Endothelial cell (in vitro differentiated cells): ENCODE results near the gene EXOC3L1. TPM values are rescaled to one million over a fixed set of nuclear protein-coding genes. Genes with fewer than 3 reads are reported as not detected.
A peak's percentile ranks its signal among the peaks of the same experiment; 100 is the strongest.

Experiments
- DNase-seq: peaks from one replicate; pipeline ENCODE4 v3.0.0; 2021; ENCODE audit warnings: low spot score
- H3K27ac Mint-ChIP-seq: one replicate; pipeline ENCODE4 v1.8.0; 2021; ENCODE audit warnings: mixed read lengths, inconsistent platforms; ENCODE audit not compliant: unreplicated experiment
- H3K27me3 Mint-ChIP-seq: one replicate; pipeline ENCODE4 v1.8.0; 2021; ENCODE audit warnings: mild to moderate bottlenecking, moderate library complexity, mixed read lengths, inconsistent platforms; ENCODE audit not compliant: unreplicated experiment
- H3K36me3 Mint-ChIP-seq: one replicate; pipeline ENCODE4 v1.8.0; 2021; ENCODE audit warnings: mild to moderate bottlenecking, low read depth, mixed read lengths, inconsistent platforms; ENCODE audit not compliant: unreplicated experiment
- H3K4me1 Mint-ChIP-seq: one replicate; pipeline ENCODE4 v1.8.0; 2021; ENCODE audit warnings: mild to moderate bottlenecking, mixed read lengths, inconsistent platforms; ENCODE audit not compliant: unreplicated experiment
- H3K4me3 Mint-ChIP-seq: one replicate; pipeline ENCODE4 v1.8.0; 2021; ENCODE audit warnings: mild to moderate bottlenecking, mixed read lengths, inconsistent platforms; ENCODE audit not compliant: unreplicated experiment
- H3K9me3 Mint-ChIP-seq: one replicate; pipeline ENCODE4 v1.8.0; 2021; ENCODE audit warnings: mixed read lengths, inconsistent platforms; ENCODE audit not compliant: unreplicated experiment
- CTCF ChIP-seq: fragments of 200-600 bp; sonication (generic); IDR thresholded peaks from one replicate; pipeline ENCODE4 v1.5.0; 2021; ENCODE audit warnings: antibody characterized with exemption; ENCODE audit not compliant: unreplicated experiment
- total RNA-seq: library from RNA; stranded (reverse); fragmentation: NEBNext Ultra II Directional; extraction: Animal tissue kit (Norgen Biotek cat#: 25700); gene quantifications from one replicate; pipeline ENCODE4 v1.2.1, GENCODE V29; 2021; ENCODE audit not compliant: unreplicated experiment

The EXOC3L1 gene
- total RNA-seq, 1 donor from 2014 or later: 150 TPM

DNA sequence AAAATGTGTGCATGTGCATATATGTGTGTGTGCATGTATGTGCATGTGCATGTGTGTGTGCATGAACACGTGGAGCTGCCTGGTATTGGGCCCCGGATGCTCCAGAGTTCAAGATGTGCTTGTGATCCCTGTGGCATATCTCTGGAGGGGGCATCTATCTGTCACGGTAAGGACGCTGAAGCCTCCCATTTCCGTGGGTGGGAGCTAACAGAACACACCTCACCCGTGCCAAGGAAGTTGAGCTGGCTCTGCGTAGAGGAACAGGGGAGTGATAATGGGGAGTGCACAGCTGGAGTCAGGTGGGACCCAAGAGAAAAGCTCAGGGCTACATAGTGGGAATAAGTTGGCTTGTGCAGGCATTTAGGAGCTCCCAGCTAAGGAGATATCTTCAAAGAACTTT is 21.7 kb upstream of the EXOC3L1 start:
- peaks cover 11% of the 10 kb centered on the region for H3K36me3 Mint-ChIP-seq
- H3K27ac Mint-ChIP-seq: peak overlapping the region; percentile 16
- H3K9me3 Mint-ChIP-seq: no peaks in the 10 kb centered on the region
- H3K27me3 Mint-ChIP-seq: peaks cover 31% of the 10 kb centered on the region
- no peak for DNase-seq
- H3K4me1 Mint-ChIP-seq: peaks cover 47% of the 10 kb centered on the region
- no peak for TF ChIP-seq CTCF
- peak overlapping the region; percentile 48 for H3K4me3 Mint-ChIP-seq

DNA sequence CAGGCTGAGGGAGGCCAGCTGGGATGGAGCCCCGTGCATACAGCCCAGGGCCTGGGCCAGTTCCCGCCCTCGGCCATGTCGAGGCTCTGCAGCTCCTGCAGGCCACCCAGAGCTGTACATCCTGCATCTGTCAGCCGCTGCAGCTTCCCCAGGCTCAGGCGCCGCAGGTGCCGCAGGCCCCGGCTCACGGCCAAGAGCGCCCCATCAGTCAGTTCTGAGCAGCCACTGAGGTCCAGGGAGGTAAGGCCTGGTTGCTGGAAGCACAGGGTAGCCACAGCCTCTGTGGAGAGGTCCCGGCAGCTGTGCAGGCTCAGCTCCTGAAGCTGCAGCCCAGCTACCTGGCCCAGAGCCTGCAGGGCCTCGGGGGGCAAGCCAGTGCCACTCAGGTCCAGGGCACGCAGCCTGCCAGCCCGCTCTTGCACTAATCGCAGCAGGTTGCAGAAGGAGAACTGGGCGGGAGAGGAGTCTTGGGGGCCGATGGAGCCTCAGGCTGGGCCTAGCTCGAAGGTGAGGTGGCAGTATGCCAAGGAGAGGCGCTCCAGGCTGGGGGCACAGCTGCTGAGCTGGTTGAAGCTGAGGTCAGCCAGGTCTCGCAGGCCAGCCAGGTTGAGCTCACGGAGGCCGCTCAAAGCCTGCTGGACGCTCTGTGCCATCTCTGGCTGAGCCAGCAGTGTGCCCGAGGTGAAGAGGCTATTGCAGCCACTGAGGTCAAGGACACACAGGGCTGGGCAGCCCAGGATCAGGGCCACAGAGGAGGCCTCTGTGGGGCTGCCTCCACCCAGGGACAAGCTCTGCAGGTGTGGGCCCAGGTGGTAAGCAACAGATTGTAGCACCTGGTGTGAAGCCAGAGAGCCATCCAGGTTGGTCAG is 20.4 kb upstream of the EXOC3L1 start:
- no peak for DNase-seq
- TF ChIP-seq CTCF: no peak
- no peaks in the 10 kb centered on the region for H3K9me3 Mint-ChIP-seq
- H3K27me3 Mint-ChIP-seq: peaks cover 29% of the 10 kb centered on the region
- H3K36me3 Mint-ChIP-seq: peaks cover 11% of the 10 kb centered on the region
- H3K27ac Mint-ChIP-seq: no peak overlapping the region
- H3K4me3 Mint-ChIP-seq: no peak overlapping the region
- peaks cover 34% of the 10 kb centered on the region for H3K4me1 Mint-ChIP-seq

DNA sequence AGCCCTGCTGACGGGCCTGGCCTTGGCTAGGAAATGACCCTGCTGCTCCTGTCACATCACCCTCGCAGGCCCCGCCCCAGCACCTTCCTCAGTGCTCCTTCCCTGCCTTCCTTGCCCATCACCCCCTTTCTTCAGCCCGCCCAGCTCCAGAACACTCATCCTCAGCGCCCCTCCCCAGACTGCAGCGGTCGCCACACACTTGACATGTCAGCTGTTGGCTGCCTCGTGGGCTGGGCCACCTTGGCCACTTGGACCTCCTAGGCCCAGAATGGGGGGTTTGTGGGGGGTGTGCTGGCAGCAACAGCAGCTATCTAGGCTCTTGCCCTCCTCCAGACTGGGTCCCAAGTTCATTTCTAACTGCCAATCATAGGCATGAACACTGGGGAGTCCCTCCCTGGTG is 19.6 kb upstream of the EXOC3L1 start:
- Mint-ChIP-seq H3K27me3 (peaks cover 27% of the 10 kb centered on the region), H3K4me1 (peaks cover 29% of the 10 kb centered on the region), H3K4me3 (peak overlapping the region; percentile 86), H3K36me3 (peaks cover 11% of the 10 kb centered on the region), H3K9me3 (no peaks in the 10 kb centered on the region), H3K27ac (no peak overlapping the region)
- TF ChIP-seq CTCF: no peak
- DNase-seq: no peak

DNA sequence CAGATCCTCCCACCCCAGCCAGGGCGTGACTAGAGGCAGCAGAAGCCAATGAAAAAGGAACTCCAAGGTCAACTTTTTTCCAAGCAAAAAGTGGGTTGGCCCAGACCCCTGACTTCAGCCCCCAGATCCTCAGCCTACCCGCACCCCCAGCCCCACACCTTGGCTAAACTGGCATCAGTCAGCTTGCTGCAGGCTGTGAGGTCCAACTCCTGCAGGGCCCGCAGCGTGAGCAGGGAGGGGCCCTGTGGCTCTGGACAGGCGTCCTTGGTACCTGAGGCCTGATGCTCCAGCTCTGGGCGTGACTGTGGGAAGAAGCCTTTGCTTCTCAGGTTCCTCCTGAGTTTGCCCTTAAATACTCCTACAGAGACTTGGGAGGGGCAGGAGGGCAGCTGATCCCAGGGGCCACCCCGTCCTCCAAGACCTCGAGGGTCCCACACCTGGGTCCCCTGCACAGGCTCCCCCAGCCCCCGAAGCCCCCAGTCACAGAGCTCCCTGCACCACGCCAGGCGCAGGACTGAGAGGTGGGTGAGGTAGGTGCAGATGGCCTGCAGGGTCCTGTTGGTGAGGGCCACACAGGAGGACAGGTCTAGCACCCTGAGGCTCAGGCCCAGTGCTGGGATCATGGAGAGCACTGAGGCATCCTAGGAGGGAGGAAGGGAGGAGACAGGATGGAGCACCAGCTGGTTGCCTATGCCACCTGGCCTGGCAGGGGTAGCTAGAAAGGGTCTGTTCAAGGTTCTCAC is 18.4 kb upstream of the EXOC3L1 start:
- Mint-ChIP-seq H3K9me3 (no peaks in the 10 kb centered on the region), H3K36me3 (peaks cover 11% of the 10 kb centered on the region), H3K4me3 (no peak overlapping the region), H3K27ac (no peak overlapping the region), H3K27me3 (peaks cover 22% of the 10 kb centered on the region), H3K4me1 (peaks cover 26% of the 10 kb centered on the region)
- DNase-seq: no peak
- no peak for TF ChIP-seq CTCF
